CD4-positive, alpha-beta T cell (primary cell): Measurements from ENCODE around the gene C15orf61. TPM values are rescaled to one million over a fixed set of nuclear protein-coding genes. Genes with fewer than 3 reads are reported as not detected.

Experiments
- ATAC-seq: fragments of 200-7000 bp; cut with Tn5 transposase; one replicate; pipeline ENCODE4 v1.10.0; 2022; ENCODE audit warnings: mild to moderate bottlenecking; ENCODE audit not compliant: poor library complexity
- CTCF ChIA-PET: fragments of 350-600 bp; sonication (Branson Sonifier 250); formaldehyde crosslinking; loops from one replicate; lab custom pipeline; 2021; ENCODE audit warnings: antibody characterized with exemption, inconsistent platforms; lab: Charles Lee
- POLR2A ChIA-PET: fragments of 350-600 bp; sonication (Branson Sonifier 250); formaldehyde crosslinking; loops from one replicate; lab custom pipeline; 2021; ENCODE audit warnings: antibody characterized with exemption, inconsistent platforms; lab: Charles Lee
- DNase-seq, 14 experiments: peaks; one replicate each; pipeline ENCODE4 v3.0.0-alpha.2; 2013 to 2020; ENCODE audit warnings: mixed read lengths in 2 of 14
- H3K27ac ChIP-seq, 2 donors: one replicate each; pipeline versions ENCODE4 v1.5.1 to v1.7.0; 2013; ENCODE audit warnings: low read length in 2 of 2, low read depth in 1 of 2, mild to moderate bottlenecking in 1 of 2
- H3K27me3 ChIP-seq, 2 experiments: 1 replicate in 1 of 2; 2 replicates in 1 of 2; pipeline versions ENCODE4 v1.6.1 to v1.7.0; 2013; ENCODE audit warnings: low read length in 2 of 2, control low read depth in 1 of 2, mild to moderate bottlenecking in 1 of 2, moderate library complexity in 1 of 2; ENCODE audit not compliant: insufficient read depth in 2 of 2, control insufficient read depth in 1 of 2
- H3K36me3 ChIP-seq: one replicate; pipeline ENCODE4 v1.6.1; 2013; ENCODE audit warnings: low read length, control low read depth; ENCODE audit not compliant: insufficient read depth
- H3K4me1 ChIP-seq: one replicate; pipeline ENCODE4 v1.6.1; 2013; ENCODE audit warnings: low read length, control low read depth; ENCODE audit not compliant: insufficient read depth
- H3K4me3 ChIP-seq: one replicate; pipeline ENCODE4 v1.5.1; 2013; ENCODE audit warnings: mild to moderate bottlenecking, low read length, moderate library complexity
- H3K9me3 ChIP-seq, 2 experiments: 1 replicate in 1 of 2; 2 replicates in 1 of 2; pipeline versions ENCODE4 v1.6.1 to v1.7.0; 2013; ENCODE audit warnings: low read length in 2 of 2, mild to moderate bottlenecking in 2 of 2, control low read depth in 1 of 2, moderate library complexity in 1 of 2; ENCODE audit not compliant: control insufficient read depth in 1 of 2, insufficient read depth in 1 of 2
- H3K27ac Mint-ChIP-seq: one replicate; pipeline ENCODE4 v1.8.0; 2020; ENCODE audit warnings: mixed read lengths
- H3K27me3 Mint-ChIP-seq: one replicate; pipeline ENCODE4 v1.8.0; 2021; ENCODE audit warnings: mixed read lengths
- H3K36me3 Mint-ChIP-seq: one replicate; pipeline ENCODE4 v1.8.0; 2021; ENCODE audit warnings: low read depth, mixed read lengths
- H3K4me1 Mint-ChIP-seq: one replicate; pipeline ENCODE4 v1.8.0; 2021; ENCODE audit warnings: low read depth, mixed read lengths
- H3K4me3 Mint-ChIP-seq: one replicate; pipeline ENCODE4 v1.8.0; 2020; ENCODE audit warnings: mild to moderate bottlenecking, mixed read lengths
- H3K9me3 Mint-ChIP-seq: one replicate; pipeline ENCODE4 v1.8.0; 2020; ENCODE audit warnings: mixed read lengths
- intact Hi-C, 2 experiments: fragments of 100-400 bp; cut with DNase I in 1 of 2; cut with micrococcal nuclease in 1 of 2; formaldehyde crosslinking; loops; one replicate each; pipeline versions ENCODE4 v1.15.1 to v1.9.0; 2023 to 2025; cut with DNase I, micrococcal nuclease
- total RNA-seq, 174 experiments: library from RNA in 2 of 174; stranded (reverse) in 2 of 174; gene quantifications; one replicate each; pipeline ENCODE4 v1.2.3 and lab custom pipeline; 2021 to 2026
- TF ChIP-seq, protein P1 (sequence below): fragments of 200-600 bp; IDR thresholded peaks from one replicate; pipeline ENCODE4 v1.8.0; 2022; ENCODE audit warnings: antibody characterized with exemption, mild to moderate bottlenecking

C15orf61 gene
- total RNA-seq, 2 experiments from 2014 or later: 11.3 to 12.0 TPM

DNA sequence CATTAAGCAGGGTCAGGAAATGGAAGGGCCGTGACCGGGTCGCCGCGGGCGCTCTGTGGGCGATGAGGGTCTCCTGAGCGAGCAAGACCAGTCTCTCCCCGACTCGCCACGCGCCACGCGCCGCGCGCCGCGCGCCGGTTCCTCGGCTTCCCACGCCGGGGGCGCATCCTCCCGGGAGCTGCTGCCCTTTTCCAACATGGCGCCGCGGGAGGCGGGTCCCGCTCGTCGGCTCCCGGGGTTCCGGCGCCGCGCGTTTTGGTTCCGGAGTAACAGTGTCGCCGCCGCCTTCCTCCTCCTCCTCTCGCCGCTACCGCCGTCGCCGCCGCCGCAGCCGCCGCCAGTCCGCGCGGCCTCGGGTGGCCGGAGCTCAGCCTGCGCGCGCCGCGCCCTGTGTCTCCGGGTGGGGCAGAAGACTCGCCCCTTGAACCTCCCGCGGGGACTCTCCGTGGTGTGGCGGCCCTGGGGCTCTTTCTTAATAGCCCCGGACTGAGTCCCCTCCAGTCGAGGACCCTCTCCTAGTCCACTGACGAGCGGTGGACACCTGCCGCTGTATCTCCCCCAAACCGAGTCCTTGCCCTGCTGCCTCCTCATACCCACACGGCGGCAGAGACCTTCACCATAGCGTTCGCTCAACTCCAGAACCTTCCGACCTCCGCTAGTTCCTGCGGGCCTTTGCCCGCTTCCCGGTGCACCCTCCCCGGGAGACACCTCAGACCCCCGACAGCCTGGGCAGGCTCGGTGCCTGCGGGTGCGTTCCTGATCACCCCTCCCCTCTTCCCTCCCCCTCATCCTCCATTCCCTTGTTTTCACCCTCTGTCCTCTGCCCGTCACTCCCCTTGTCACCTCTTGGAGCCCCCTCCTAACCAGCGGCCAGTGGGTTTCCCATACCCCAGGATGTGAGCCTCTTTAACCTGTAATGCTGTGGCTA is 21.8 kb downstream of the C15orf61 start, which contains the start of gene MAP2K5:
Gene MAP2K5 (plus strand): TSS at position 284 of the 928 bp plus-strand sequence. CDS start 633 bp downstream, at position 917.
- ChIA-PET CTCF (interaction anchor here (0.8 to 1.3 kb wide), 4 partner anchors 19 to 299 kb away, joined by 3 to 5 read pairs (median 4); no protein-coding TSS in a partner anchor), POLR2A (interaction anchor here (0.7 to 3.0 kb wide), 15 partner anchors 11 to 1910 kb away, joined by 3 to 72 read pairs (median 3); partner anchors contain the start of genes C15orf61, PIAS1, RNU6-1 and RPLP1)
- peak within 1 kb of the TSS; percentile 99 for H3K27ac Mint-ChIP-seq
- H3K4me3 Mint-ChIP-seq: peak within 1 kb of the TSS; percentile 93
- peaks cover 58% of the 10 kb centered on the region for H3K4me1 Mint-ChIP-seq
- peaks cover 26% of the 10 kb centered on the region for H3K36me3 Mint-ChIP-seq
- ATAC-seq (peak; percentile 76), DNase-seq (peak; percentile 73 to 91 (median 81))
- Histone ChIP-seq H3K9me3 (no peaks in the 10 kb centered on the region), H3K27me3 (no peaks in the 10 kb centered on the region), H3K27ac (peak within 1 kb of the TSS; percentile 74 to 78), H3K4me1 (peaks cover 14% of the 10 kb centered on the region), H3K36me3 (peaks cover 7% of the 10 kb centered on the region), H3K4me3 (peak within 1 kb of the TSS; percentile 77)
- intact Hi-C loops: loop anchor here (1.0 to 10.0 kb wide), 6 partner anchors 21 to 734 kb away; partner anchors contain the start of genes C15orf61 (in 2 of the 2), AAGAB (in 1 of the 2), FEM1B (in 1 of the 2) and IQCH (in 1 of the 2)
- TF ChIP-seq, protein P1, sequence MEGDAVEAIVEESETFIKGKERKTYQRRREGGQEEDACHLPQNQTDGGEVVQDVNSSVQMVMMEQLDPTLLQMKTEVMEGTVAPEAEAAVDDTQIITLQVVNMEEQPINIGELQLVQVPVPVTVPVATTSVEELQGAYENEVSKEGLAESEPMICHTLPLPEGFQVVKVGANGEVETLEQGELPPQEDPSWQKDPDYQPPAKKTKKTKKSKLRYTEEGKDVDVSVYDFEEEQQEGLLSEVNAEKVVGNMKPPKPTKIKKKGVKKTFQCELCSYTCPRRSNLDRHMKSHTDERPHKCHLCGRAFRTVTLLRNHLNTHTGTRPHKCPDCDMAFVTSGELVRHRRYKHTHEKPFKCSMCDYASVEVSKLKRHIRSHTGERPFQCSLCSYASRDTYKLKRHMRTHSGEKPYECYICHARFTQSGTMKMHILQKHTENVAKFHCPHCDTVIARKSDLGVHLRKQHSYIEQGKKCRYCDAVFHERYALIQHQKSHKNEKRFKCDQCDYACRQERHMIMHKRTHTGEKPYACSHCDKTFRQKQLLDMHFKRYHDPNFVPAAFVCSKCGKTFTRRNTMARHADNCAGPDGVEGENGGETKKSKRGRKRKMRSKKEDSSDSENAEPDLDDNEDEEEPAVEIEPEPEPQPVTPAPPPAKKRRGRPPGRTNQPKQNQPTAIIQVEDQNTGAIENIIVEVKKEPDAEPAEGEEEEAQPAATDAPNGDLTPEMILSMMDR: no peak
- H3K27me3 Mint-ChIP-seq: no peaks in the 10 kb centered on the region
- H3K9me3 Mint-ChIP-seq: no peaks in the 10 kb centered on the region

DNA sequence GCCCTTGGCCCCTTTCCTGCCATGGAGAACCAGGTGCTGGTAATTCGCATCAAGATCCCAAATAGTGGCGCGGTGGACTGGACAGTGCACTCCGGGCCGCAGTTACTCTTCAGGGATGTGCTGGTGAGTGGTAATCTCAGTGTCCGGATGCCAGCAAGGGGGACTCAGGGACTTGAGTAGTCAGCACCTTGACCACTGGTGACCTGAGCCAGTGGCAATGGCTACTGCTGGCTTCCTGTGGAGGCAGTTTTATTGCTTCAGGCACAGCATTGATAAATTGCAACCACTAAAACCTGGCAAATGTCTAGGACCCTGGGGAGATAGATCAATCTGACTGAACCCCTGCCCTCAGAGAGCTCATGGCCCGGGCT is 22.4 kb downstream of the C15orf61 start:
- Histone ChIP-seq H3K4me3 (peak overlapping the region; percentile 77), H3K9me3 (no peaks in the 10 kb centered on the region), H3K4me1 (peaks cover 14% of the 10 kb centered on the region), H3K36me3 (peaks cover 7% of the 10 kb centered on the region), H3K27ac (peak overlapping the region; percentile 74 to 78), H3K27me3 (no peaks in the 10 kb centered on the region)
- Mint-ChIP-seq H3K36me3 (peaks cover 30% of the 10 kb centered on the region), H3K9me3 (no peaks in the 10 kb centered on the region), H3K4me1 (peaks cover 64% of the 10 kb centered on the region), H3K4me3 (peak overlapping the region; percentile 92), H3K27ac (peak overlapping the region; percentile 89), H3K27me3 (no peaks in the 10 kb centered on the region)
- ChIA-PET POLR2A (interaction anchor here (1.3 kb wide), 1 partner anchor 17 kb away, joined by 4 read pairs; no protein-coding TSS in a partner anchor), CTCF (no interaction called here)
- no peak for DNase-seq
- intact Hi-C loops: loop anchor here (2.0 to 10.0 kb wide), 5 partner anchors 87 to 733 kb away; partner anchors contain the start of genes AAGAB (in 1 of the 2), FEM1B (in 1 of the 2) and IQCH (in 1 of the 2)
- TF ChIP-seq, protein P1: no peak
- ATAC-seq: no peak

DNA sequence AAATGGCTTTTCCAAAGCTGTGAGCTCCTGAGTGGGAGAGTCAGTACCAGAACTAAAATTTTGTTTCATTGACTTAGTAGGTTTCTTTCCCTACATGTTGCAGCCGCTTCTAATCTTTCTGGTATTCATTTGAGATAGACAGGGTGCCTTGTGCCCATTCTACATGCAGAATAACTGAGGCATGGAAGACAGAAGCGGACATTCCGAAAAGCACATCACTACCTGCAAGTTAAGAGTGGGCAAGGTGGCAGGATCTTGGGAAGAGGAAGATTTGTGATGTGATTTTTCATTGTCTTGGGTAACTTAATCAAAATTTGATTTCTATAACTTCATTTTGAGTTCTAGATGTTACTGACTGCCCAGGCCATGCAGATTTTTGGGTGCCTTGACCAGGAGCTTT is 23.5 kb downstream of the C15orf61 start:
- TF ChIP-seq, protein P1: no peak
- Mint-ChIP-seq H3K4me3 (peak overlapping the region; percentile 92), H3K27me3 (no peaks in the 10 kb centered on the region), H3K4me1 (peaks cover 69% of the 10 kb centered on the region), H3K27ac (peak overlapping the region; percentile 89), H3K9me3 (no peaks in the 10 kb centered on the region), H3K36me3 (peaks cover 37% of the 10 kb centered on the region)
- ChIA-PET CTCF (no interaction called here), POLR2A (interaction anchor here (1.0 kb wide), 1 partner anchor 23 kb away, joined by 3 read pairs; no protein-coding TSS in a partner anchor)
- Histone ChIP-seq H3K9me3 (no peaks in the 10 kb centered on the region), H3K36me3 (peaks cover 7% of the 10 kb centered on the region), H3K27me3 (no peaks in the 10 kb centered on the region), H3K4me3 (no peak overlapping the region), H3K4me1 (peaks cover 14% of the 10 kb centered on the region), H3K27ac (no peak overlapping the region)
- ATAC-seq (no peak), DNase-seq (no peak)
- intact Hi-C loops: loop anchor here (5.0 to 10.0 kb wide), 3 partner anchors 290 to 293 kb away; partner anchors contain the start of genes AAGAB (in 1 of the 2) and IQCH (in 1 of the 2)
